NB4 (cell line): ENCODE measurements around the gene CDC14A.

Experiments used
- MAX ChIP-seq: IDR thresholded peaks from 2 replicates; pipeline ENCODE4 v1.6.1; 2011; ENCODE audit warnings: low read depth, low read length
- POLR2A ChIP-seq: IDR thresholded peaks from 2 replicates; pipeline ENCODE4 v1.6.1; 2011; ENCODE audit warnings: mild to moderate bottlenecking; ENCODE audit not compliant: insufficient read length; ENCODE audit errors: extremely low read depth
- TF ChIP-seq, protein P1 (sequence below): IDR thresholded peaks from one replicate; pipeline ENCODE4 v1.5.1; 2012; ENCODE audit warnings: low read depth, low read length

GRCh38 chr1:100362821-100363466 lies 10.6 kb downstream of the CDC14A start:
- TF ChIP-seq POLR2A: no peak
- TF ChIP-seq, protein P1, sequence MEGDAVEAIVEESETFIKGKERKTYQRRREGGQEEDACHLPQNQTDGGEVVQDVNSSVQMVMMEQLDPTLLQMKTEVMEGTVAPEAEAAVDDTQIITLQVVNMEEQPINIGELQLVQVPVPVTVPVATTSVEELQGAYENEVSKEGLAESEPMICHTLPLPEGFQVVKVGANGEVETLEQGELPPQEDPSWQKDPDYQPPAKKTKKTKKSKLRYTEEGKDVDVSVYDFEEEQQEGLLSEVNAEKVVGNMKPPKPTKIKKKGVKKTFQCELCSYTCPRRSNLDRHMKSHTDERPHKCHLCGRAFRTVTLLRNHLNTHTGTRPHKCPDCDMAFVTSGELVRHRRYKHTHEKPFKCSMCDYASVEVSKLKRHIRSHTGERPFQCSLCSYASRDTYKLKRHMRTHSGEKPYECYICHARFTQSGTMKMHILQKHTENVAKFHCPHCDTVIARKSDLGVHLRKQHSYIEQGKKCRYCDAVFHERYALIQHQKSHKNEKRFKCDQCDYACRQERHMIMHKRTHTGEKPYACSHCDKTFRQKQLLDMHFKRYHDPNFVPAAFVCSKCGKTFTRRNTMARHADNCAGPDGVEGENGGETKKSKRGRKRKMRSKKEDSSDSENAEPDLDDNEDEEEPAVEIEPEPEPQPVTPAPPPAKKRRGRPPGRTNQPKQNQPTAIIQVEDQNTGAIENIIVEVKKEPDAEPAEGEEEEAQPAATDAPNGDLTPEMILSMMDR: no peak
- no peak for TF ChIP-seq MAX
